BLaER1 treated with 17β-estradiol and CSF1 and Interleukin-3, amounts not matched to agents 10 nM and 100 nM (cell line): Measurements from ENCODE around the gene MIEN1.
"Not testable (repeated sequence)": the region's sequence is repeated elsewhere in the genome, so short reads cannot be mapped to it uniquely, and the experiment has no call there.

Source experiments
- H3K27ac ChIP-seq, 11 experiments: shearing (Covaris generic); formaldehyde crosslinking; 2 replicates each; pipeline ENCODE4 v1.8.1; 2022
- H3K27me3 ChIP-seq, 11 experiments: shearing (Covaris generic); formaldehyde crosslinking; 2 replicates each; pipeline ENCODE4 v1.8.1; 2022
- H3K36me3 ChIP-seq, 11 experiments: shearing (Covaris generic); formaldehyde crosslinking; 2 replicates each; pipeline ENCODE4 v1.8.1; 2022
- H3K4me1 ChIP-seq, 10 experiments: shearing (Covaris generic); formaldehyde crosslinking; 2 replicates each; pipeline ENCODE4 v1.8.1; 2022
- H3K4me2 ChIP-seq, 11 experiments: shearing (Covaris generic); formaldehyde crosslinking; 2 replicates each; pipeline ENCODE4 v1.8.1; 2022
- H3K4me3 ChIP-seq, 10 experiments: shearing (Covaris generic); formaldehyde crosslinking; 2 replicates each; pipeline ENCODE4 v1.8.1; 2022
- H3K9ac ChIP-seq, 11 experiments: shearing (Covaris generic); formaldehyde crosslinking; 2 replicates each; pipeline ENCODE4 v1.8.1; 2022
- H3K9me3 ChIP-seq, 11 experiments: shearing (Covaris generic); formaldehyde crosslinking; replicated peaks in 1 of 11; 2 replicates each; pipeline ENCODE4 v1.8.1; 2022
- H4K20me1 ChIP-seq, 11 experiments: shearing (Covaris generic); formaldehyde crosslinking; 2 replicates each; pipeline ENCODE4 v1.8.1; 2022
- Cebpa-rat ChIP-seq, 11 experiments: shearing (Covaris generic); IDR thresholded peaks; 2 replicates each; pipeline ENCODE4 v1.8.1; 2022

Gene MIEN1

DNA sequence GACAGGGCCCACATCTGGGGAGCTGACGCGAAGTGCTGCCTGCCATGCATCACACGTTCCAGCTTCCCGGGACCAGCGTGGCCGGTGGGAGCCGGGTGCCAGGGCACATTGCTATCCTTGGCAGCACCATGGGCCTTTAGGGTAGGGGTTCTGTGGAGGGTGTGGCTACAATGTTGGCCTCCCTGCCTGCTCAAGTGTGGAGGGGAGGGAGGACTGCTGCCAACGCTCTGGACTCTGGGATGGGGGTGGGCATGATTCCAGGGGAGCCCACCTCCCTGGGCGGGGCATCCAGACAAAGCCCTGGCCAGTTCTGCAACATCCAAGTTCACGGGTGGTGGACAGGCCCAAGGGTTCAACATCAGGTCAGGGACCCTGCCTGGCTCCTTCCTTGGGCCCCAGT is 21.3 kb upstream of the MIEN1 start:
- TF ChIP-seq Cebpa-rat (IDR thresholded peaks at IDR 0.05) = no peak

DNA sequence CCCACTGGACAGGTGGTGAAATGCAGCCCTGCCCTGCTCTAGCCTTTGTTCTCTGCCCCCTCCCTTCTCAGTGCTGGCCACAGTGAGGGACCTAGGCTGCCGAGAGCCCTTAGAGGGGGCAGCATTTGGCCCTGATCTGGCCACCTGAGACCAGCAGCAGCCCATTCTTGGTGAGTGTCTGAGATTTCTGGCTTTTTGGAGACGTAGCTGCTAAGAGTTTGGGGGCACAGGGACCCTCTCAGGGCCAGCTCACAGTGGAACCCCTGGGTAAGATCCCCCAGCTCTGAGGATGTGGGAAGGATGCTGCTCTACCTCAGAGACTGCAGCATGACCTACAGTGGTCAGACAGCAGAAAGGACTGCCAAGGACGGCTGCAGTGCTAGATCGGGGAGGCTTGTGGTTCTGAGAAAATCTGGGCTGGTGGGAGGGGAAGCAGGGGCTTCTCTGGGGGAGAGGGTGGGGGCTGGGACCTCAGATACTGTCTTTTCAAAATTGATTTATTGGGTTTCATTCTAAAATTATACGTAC is 20.7 kb upstream of the MIEN1 start:
- no peak for TF ChIP-seq Cebpa-rat (IDR thresholded peaks at IDR 0.05)
- no peak overlapping the region for H3K9ac ChIP-seq
- H3K36me3 ChIP-seq = no peaks in the 10 kb centered on the region
- H3K27ac ChIP-seq = no peak overlapping the region
- peak overlapping the region in 1 of 11 experiments; percentile 5; a peak in 1 of 22 replicates for H3K4me2 ChIP-seq
- no peak overlapping the region for H3K4me3 ChIP-seq
- H4K20me1 ChIP-seq = no peaks in the 10 kb centered on the region
- peaks cover 0 to under 1% (median 0%) of the 10 kb centered on the region in 11 experiments; a peak in 2 of 22 replicates for H3K27me3 ChIP-seq
- peaks cover 24 to 58% (median 49%) of the 10 kb centered on the region in 10 experiments for H3K4me1 ChIP-seq
- no peaks in the 10 kb centered on the region for H3K9me3 ChIP-seq

More for the DNA sequence above, 21.3 kb upstream of the MIEN1 start:
- H3K4me3 ChIP-seq = no peak overlapping the region
- peaks cover 0 to 6% (median 0%) of the 10 kb centered on the region in 11 experiments; a peak in 2 of 22 replicates for H3K27me3 ChIP-seq
- no peaks in the 10 kb centered on the region for H3K9me3 ChIP-seq
- no peaks in the 10 kb centered on the region for H3K36me3 ChIP-seq
- H3K4me2 ChIP-seq = peak overlapping the region in 9 of 11 experiments; percentile 21 to 94 (median 88); a peak in 10 of 22 replicates
- peak overlapping the region in 1 of 11 experiments; percentile 28; a peak in 1 of 22 replicates for H3K27ac ChIP-seq
- peaks cover 30 to 63% (median 54%) of the 10 kb centered on the region in 10 experiments for H3K4me1 ChIP-seq
- no peaks in the 10 kb centered on the region for H4K20me1 ChIP-seq
- peak overlapping the region in 1 of 11 experiments; percentile 47; a peak in 1 of 22 replicates for H3K9ac ChIP-seq

DNA sequence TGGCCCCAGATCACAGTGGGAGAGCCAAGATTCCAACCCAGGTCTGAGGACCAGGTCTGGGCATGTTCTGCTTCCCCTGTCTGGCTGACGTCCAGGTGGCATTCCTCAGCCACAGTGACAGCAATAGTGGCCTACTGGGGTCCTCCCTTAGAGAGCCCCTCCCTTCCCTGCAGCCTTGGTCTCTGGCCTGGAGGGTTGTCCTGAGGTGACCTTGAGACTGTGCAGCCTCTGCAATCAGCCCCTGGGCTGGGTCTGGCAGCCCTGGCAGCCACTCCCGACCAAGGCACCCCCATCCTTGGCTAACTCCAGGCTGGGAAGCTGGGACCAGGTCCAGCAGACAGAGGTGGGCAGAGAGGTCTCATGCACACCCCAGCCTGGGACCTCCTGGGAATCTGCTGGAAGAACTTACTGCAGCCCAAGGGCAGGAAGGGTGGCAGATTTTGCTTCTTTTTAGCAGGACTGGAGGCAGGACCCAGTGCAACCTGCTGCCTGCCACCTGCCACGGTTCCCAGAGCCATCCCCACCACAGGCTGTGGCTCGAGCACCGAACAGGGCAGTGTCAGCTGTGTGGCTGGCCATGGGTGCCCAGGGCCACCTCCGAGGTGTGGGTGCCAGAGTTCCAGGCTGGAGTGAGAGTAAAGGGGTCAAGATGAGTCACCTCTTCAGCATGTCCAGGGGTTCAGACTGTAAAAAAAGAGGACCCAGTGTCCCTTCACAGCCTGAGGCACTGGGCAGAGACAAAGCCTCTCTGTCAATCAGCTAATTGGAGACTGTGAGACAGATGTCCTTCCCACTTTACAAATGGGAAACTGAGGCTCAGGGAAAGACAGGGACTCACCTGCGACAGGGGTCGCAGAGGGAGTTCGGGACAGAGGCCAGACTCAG is 20.0 kb upstream of the MIEN1 start:
- H3K4me1 ChIP-seq = peaks cover 17 to 51% (median 42%) of the 10 kb centered on the region in 10 experiments
- no peaks in the 10 kb centered on the region for H4K20me1 ChIP-seq
- no peak overlapping the region for H3K4me3 ChIP-seq
- peak overlapping the region in 3 of 11 experiments; percentile 4 to 10 (median 5); a peak in 2 of 22 replicates for H3K4me2 ChIP-seq
- no peaks in the 10 kb centered on the region for H3K36me3 ChIP-seq
- H3K27ac ChIP-seq = no peak overlapping the region
- no peaks in the 10 kb centered on the region for H3K27me3 ChIP-seq
- TF ChIP-seq Cebpa-rat (IDR thresholded peaks at IDR 0.05) = no peak
- 0 out of 22 replicates have a peak overlapping the region, but pooled peaks of 1 of the 11 experiments have one; percentile 1 for H3K9ac ChIP-seq
- H3K9me3 ChIP-seq = no peaks in the 10 kb centered on the region

DNA sequence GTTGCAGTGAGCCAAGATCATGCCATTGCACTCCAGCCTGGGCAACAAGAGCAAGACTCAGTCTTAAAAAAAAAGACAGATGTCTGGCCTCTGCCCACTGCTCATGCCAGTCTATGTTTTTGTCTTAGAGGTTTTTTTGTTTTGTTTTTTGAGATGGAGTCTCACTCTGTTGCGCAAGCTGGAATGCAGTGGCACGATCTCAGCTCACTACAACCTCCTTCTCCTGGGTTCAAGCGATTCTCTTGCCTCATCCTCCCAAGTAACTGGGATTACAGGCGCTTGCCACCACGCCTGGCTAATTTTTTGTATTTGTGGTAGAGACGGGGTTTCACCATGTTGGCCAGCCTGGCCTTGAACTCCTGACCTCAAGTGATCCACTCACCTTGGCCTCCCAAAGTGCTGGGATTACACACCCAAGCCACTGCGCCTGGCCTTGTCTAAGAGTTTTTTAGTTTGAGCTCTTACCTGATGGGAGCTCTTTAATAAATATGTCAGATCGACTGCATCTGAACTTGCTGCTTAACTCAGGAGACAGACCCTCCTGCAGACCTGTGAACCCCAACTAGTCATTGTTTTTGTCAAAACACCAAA is 18.2 kb upstream of the MIEN1 start:
- H3K4me3 ChIP-seq, H4K20me1 ChIP-seq, H3K36me3 ChIP-seq, H3K27ac ChIP-seq, H3K9me3 ChIP-seq, H3K9ac ChIP-seq, H3K27me3 ChIP-seq: not testable (repeated sequence)
- Histone ChIP-seq H3K4me1 (peaks cover 8 to 39% (median 29%) of the 10 kb centered on the region in 10 experiments), H3K4me2 (peak overlapping the region in 1 of 11 experiments; percentile 38; a peak in 1 of 22 replicates)
- peak in 3 of 11 experiments; percentile 42 to 70 (median 58); a peak in 3 of 22 replicates for TF ChIP-seq Cebpa-rat (IDR thresholded peaks at IDR 0.05)

DNA sequence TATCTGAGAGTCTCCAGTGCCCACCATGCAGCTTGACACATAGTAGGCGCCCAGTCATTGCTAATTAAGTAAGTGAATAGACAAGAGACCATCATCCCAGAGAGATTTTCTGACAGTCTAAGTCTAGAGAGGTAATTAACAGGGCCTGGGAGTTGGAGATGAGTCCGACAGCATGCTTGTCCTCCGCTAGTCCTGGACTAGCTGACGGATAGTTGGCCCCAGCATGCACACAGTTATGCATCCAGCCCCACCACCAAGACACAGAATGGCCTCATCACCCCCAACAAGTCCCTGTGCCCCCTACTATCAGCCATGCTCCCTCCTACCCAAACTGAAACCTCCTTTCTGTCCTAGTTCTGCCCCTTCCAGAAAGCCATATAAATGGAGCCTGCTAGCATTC is 17.4 kb upstream of the MIEN1 start:
- Histone ChIP-seq H3K27me3 (peaks cover 0 to 9% (median 2%) of the 10 kb centered on the region in 11 experiments; a peak in 9 of 22 replicates), H3K9me3 (no peaks in the 10 kb centered on the region), H3K36me3 (no peaks in the 10 kb centered on the region), H3K4me3 (no peak overlapping the region), H4K20me1 (no peaks in the 10 kb centered on the region), H3K9ac (no peak overlapping the region), H3K4me2 (no peak overlapping the region), H3K27ac (no peak overlapping the region), H3K4me1 (peaks cover under 1 to 31% (median 21%) of the 10 kb centered on the region in 10 experiments; a peak in 19 of 20 replicates)
- TF ChIP-seq Cebpa-rat (IDR thresholded peaks at IDR 0.05) = no peak

DNA sequence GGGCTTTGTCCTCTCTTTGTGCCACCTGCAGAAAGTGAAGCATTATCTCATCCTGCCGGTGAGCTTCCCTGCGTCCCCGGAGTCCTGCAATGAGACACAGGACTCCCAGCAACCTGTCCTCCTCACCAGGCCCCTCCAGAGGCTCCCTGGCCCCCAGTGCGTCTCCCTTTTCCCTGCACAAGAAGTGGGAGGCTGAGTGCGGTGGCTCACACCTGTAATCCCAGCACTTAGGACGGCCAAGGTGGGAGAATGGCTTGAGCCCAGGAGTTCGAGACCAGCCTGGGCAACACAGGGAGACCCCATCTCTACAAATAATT is 15.8 kb upstream of the MIEN1 start:
- no peak overlapping the region for H3K9ac ChIP-seq
- H3K36me3 ChIP-seq = no peaks in the 10 kb centered on the region
- H3K27me3 ChIP-seq = peaks cover 5 to 25% (median 18%) of the 10 kb centered on the region in 11 experiments; a peak in 21 of 22 replicates
- H3K27ac ChIP-seq = no peak overlapping the region
- H3K4me3 ChIP-seq = no peak overlapping the region
- H3K4me1 ChIP-seq = peaks cover 3 to 29% (median 14%) of the 10 kb centered on the region in 10 experiments; a peak in 19 of 20 replicates
- no peak overlapping the region for H3K4me2 ChIP-seq
- H3K9me3 ChIP-seq = no peaks in the 10 kb centered on the region
- no peaks in the 10 kb centered on the region for H4K20me1 ChIP-seq
- TF ChIP-seq Cebpa-rat (IDR thresholded peaks at IDR 0.05) = no peak

DNA sequence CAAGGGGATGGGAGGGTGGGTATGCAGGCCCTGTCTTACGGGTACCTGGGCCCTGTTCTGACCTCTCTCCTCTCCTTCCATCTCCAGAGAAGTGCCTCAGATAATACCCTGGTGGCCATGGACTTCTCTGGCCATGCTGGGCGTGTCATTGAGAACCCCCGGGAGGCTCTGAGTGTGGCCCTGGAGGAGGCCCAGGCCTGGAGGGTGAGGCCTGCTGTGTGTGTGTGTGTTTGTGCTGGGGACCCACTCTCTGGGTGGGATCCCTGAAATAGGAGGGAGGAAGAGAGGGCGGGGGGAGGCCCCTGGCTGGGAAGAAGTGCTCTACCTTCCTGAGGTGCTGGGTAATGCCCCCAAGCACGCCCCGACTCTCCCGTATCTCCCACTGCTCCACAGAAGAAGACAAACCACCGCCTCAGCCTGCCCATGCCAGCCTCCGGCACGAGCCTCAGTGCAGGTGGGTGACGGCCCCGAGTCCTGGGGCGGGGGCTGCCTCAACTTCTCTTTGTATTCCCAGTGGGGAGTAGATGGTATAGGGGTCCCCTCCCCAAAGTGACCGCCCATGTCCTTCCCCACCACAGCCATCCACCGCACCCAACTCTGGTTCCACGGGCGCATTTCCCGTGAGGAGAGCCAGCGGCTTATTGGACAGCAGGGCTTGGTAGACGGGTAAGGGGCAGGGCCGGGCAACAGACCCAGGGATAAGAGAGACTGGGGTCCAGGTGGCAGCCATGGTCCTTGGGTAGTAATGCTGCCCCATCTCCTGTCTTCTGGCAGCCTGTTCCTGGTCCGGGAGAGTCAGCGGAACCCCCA is 15.2 kb upstream of the MIEN1 start:
- H3K27me3 ChIP-seq = peaks cover 10 to 31% (median 24%) of the 10 kb centered on the region in 11 experiments
- no peak overlapping the region for H3K4me2 ChIP-seq
- no peaks in the 10 kb centered on the region for H4K20me1 ChIP-seq
- H3K36me3 ChIP-seq = no peaks in the 10 kb centered on the region
- H3K9me3 ChIP-seq = no peaks in the 10 kb centered on the region
- H3K27ac ChIP-seq = no peak overlapping the region
- H3K4me1 ChIP-seq = peaks cover 9 to 30% (median 18%) of the 10 kb centered on the region in 10 experiments
- TF ChIP-seq Cebpa-rat (IDR thresholded peaks at IDR 0.05) = no peak
- H3K4me3 ChIP-seq = no peak overlapping the region
- no peak overlapping the region for H3K9ac ChIP-seq

DNA sequence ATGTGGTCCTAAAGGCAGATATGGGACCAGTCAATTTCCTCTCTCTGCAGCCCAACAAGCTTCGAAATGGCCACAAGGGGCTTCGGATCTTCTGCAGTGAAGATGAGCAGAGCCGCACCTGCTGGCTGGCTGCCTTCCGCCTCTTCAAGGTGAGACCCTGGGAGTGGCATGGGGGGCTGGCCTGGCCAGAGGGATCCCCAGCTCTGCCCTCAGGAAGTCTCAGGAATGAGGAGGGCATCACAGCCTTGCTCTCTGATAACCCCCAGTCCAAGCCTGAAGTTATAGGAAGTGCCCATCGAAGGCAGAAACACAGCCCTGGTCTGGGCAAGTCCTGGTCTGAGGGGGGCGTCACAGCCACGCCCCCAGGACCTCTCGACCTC is 14.5 kb upstream of the MIEN1 start:
- Histone ChIP-seq H3K36me3 (no peaks in the 10 kb centered on the region), H3K4me3 (no peak overlapping the region), H3K27me3 (peaks cover 17 to 38% (median 31%) of the 10 kb centered on the region in 11 experiments), H3K9ac (no peak overlapping the region), H3K9me3 (no peaks in the 10 kb centered on the region), H3K4me1 (peaks cover 16 to 32% (median 23%) of the 10 kb centered on the region in 10 experiments), H4K20me1 (no peaks in the 10 kb centered on the region), H3K4me2 (no peak overlapping the region), H3K27ac (no peak overlapping the region)
- no peak for TF ChIP-seq Cebpa-rat (IDR thresholded peaks at IDR 0.05)
